Right ventricle myocardium inferior (tissue), 1 donor: ENCODE results near the gene ENPP7. TPM values are rescaled to one million over a fixed set of nuclear protein-coding genes. Genes with fewer than 3 reads are reported as not detected.

ENCODE experiments used
- ATAC-seq: fragments of 200-7000 bp; cut with Tn5 transposase; one replicate; pipeline ENCODE4 v1.9.1; 2020; ENCODE audit warnings: mild to moderate bottlenecking, moderate library complexity
- DNase-seq: peaks from one replicate; pipeline ENCODE4 v3.0.0; 2021; ENCODE audit errors: missing footprints
- intact Hi-C: fragments of 100-400 bp; cut with DNase I; formaldehyde crosslinking; loops from one replicate; pipeline ENCODE4 v1.11.0; 2022
- microRNA-seq: library from miRNA; unstranded; fragments of <30 nt; microRNA quantifications from one replicate; pipeline ENCODE4 v1.2.0, GENCODE V29; 2020
- total RNA-seq: library from RNA; stranded (reverse); fragmentation: NEBNext Ultra II Directional; extraction: Animal tissue kit (Norgen Biotek cat#: 25700); gene quantifications from one replicate; pipeline ENCODE4 v1.2.1, GENCODE V29; 2021
- donor health status: DM: no; HTN: yes; CAD: no; lungs with severe emphysema.

The ENPP7 gene
- total RNA-seq, 1 donor from 2014 or later, result not detected

GRCh38 chr17:79784353-79785016 lies 53.7 kb downstream of the ENPP7 start:
- DNase-seq (peak; percentile 57), ATAC-seq (no peak)
- intact Hi-C loops, result no loop called here

- DNase-seq, result no peak
- intact Hi-C loops, result no loop called here
- no peak for ATAC-seq
Observed at GRCh38 chr17:79785017-79785899, 54.5 kb downstream of the ENPP7 start.

- no peak for DNase-seq
- peak; percentile 30 for ATAC-seq
- intact Hi-C loops, result no loop called here
Observed at GRCh38 chr17:79785900-79786810, 55.4 kb downstream of the ENPP7 start.

GRCh38 chr17:79786930-79787643 lies 56.3 kb downstream of the ENPP7 start:
- ATAC-seq (no peak), DNase-seq (no peak)
- intact Hi-C loops, result no loop called here

GRCh38 chr17:79788455-79788854 lies 57.7 kb downstream of the ENPP7 start:
- intact Hi-C loops, result no loop called here
- ATAC-seq, result no peak
- no peak for DNase-seq

- ATAC-seq (peak; percentile 5), DNase-seq (no peak)
- intact Hi-C loops, result no loop called here
Observed at GRCh38 chr17:79788989-79789942, 58.5 kb downstream of the ENPP7 start.

- DNase-seq (no peak), ATAC-seq (peak; percentile 53)
Observed at GRCh38 chr17:79789943-79790804, 59.4 kb downstream of the ENPP7 start.

GRCh38 chr17:79790805-79791734 lies 60.3 kb downstream of the ENPP7 start:
- intact Hi-C loops, result loop anchor here (5.0 to 10.0 kb wide), 2 partner anchors 124 to 201 kb away; no protein-coding TSS in a partner anchor
- DNase-seq (no peak), ATAC-seq (no peak)

More at GRCh38 chr17:79789943-79790804, 59.4 kb downstream of the ENPP7 start:
- intact Hi-C loops, result loop anchor here (5.0 to 10.0 kb wide), 2 partner anchors 125 to 202 kb away; no protein-coding TSS in a partner anchor

GRCh38 chr17:79791735-79792161 lies 61.0 kb downstream of the ENPP7 start:
- no peak for ATAC-seq
- intact Hi-C loops, result loop anchor here (5.0 to 10.0 kb wide), 2 partner anchors 123 to 201 kb away; no protein-coding TSS in a partner anchor
- DNase-seq, result no peak

Small RNA genes lying within 50 kb of the gene (microRNA-seq; reads per million reads assigned to microRNA genes)
- not detected for gene MIR4739

Other genes with a start within 250 kb of the ENPP7 start
- gene RBFOX3, start 119.9 kb upstream of the ENPP7 start, total RNA-seq, result not detected
- 4.2 TPM for gene CBX2, start 47.2 kb downstream of the ENPP7 start, total RNA-seq
- gene CBX8, start 66.1 kb downstream of the ENPP7 start, total RNA-seq, result 5.3 TPM
- gene CBX4, start 108.5 kb downstream of the ENPP7 start, total RNA-seq, result 23.7 TPM